Gastroesophageal sphincter (tissue), 4 donors: Measurements from ENCODE around the gene ZNF331. TPM values are rescaled to one million over a fixed set of nuclear protein-coding genes. Genes with fewer than 3 reads are reported as not detected.

ENCODE experiments used
- ATAC-seq: fragments of 150-250 bp; one replicate; pipeline ENCODE4 v1.9.1; 2016; ENCODE audit warnings: mild to moderate bottlenecking, moderate library complexity
- H3K27ac ChIP-seq, 4 donors: fragments of 200-600 bp; sonication (generic) in 3 of 4; 1 replicate in 3 of 4; 2 replicates in 1 of 4; pipeline ENCODE4 v1.5.1; 2016 to 2019
- H3K27me3 ChIP-seq: fragments of 200-600 bp; sonication (generic); one replicate; pipeline ENCODE4 v1.5.1; 2019
- H3K36me3 ChIP-seq, 2 donors: fragments of 200-600 bp; sonication (generic); one replicate each; pipeline ENCODE4 v1.5.1; 2019; ENCODE audit warnings: control low read depth in 1 of 2
- H3K4me1 ChIP-seq, 3 donors: fragments of 200-600 bp; sonication (generic); 1 replicate in 2 of 3; 2 replicates in 1 of 3; pipeline ENCODE4 v1.5.1; 2016 to 2019; ENCODE audit warnings: control low read depth in 2 of 3
- H3K4me3 ChIP-seq, 2 donors: fragments of 200-600 bp; sonication (generic); one replicate each; pipeline ENCODE4 v1.5.1; 2019; ENCODE audit warnings: mild to moderate bottlenecking in 1 of 2, moderate library complexity in 1 of 2
- H3K9me3 ChIP-seq, 3 donors: fragments of 200-600 bp; sonication (generic); one replicate each; pipeline ENCODE4 v1.5.1; 2017 to 2019; ENCODE audit warnings: control low read depth in 2 of 3
- EP300 ChIP-seq: sonication (generic); formaldehyde crosslinking; IDR thresholded peaks from one replicate; pipeline ENCODE4 v1.6.1; 2017; ENCODE audit warnings: antibody characterized with exemption, mild to moderate bottlenecking
- POLR2A ChIP-seq, 2 donors: fragments of 450-650 bp; IDR thresholded peaks; one replicate each; pipeline ENCODE4 v1.6.1; 2017; ENCODE audit warnings: antibody characterized with exemption in 2 of 2, mild to moderate bottlenecking in 2 of 2, moderate library complexity in 1 of 2
- POLR2AphosphoS5 ChIP-seq: sonication (generic); formaldehyde crosslinking; IDR thresholded peaks from one replicate; pipeline ENCODE4 v1.6.1; 2017; ENCODE audit warnings: antibody characterized with exemption
- WGBS, 2 donors: methylation state at CpG; one replicate each; pipeline ENCODE4 v1.1.5; 2018; ENCODE audit warnings: low coverage in 1 of 2; 5-methylcytosine and 5-hydroxymethylcytosine counted together
- total RNA-seq, 4 donors: library from RNA; depleted of rRNA; stranded (reverse); fragments of >200 nt; gene quantifications; one replicate each; pipeline ENCODE4 v1.1.0, GENCODE V29; 2016
- TF ChIP-seq, protein P1 (sequence below), 4 experiments: fragments of 200-600 bp in 2 of 4; fragments of 450-650 bp in 2 of 4; sonication (generic) in 1 of 4; IDR thresholded peaks; one replicate each; pipeline ENCODE4 v1.5.1; 2017 to 2019; ENCODE audit warnings: antibody characterized with exemption in 4 of 4, mild to moderate bottlenecking in 2 of 4, moderate library complexity in 2 of 4

Gene ZNF331
- total RNA-seq, 4 donors from 2014 or later = 23.9 to 29.2 (median 26.1) TPM

DNA sequence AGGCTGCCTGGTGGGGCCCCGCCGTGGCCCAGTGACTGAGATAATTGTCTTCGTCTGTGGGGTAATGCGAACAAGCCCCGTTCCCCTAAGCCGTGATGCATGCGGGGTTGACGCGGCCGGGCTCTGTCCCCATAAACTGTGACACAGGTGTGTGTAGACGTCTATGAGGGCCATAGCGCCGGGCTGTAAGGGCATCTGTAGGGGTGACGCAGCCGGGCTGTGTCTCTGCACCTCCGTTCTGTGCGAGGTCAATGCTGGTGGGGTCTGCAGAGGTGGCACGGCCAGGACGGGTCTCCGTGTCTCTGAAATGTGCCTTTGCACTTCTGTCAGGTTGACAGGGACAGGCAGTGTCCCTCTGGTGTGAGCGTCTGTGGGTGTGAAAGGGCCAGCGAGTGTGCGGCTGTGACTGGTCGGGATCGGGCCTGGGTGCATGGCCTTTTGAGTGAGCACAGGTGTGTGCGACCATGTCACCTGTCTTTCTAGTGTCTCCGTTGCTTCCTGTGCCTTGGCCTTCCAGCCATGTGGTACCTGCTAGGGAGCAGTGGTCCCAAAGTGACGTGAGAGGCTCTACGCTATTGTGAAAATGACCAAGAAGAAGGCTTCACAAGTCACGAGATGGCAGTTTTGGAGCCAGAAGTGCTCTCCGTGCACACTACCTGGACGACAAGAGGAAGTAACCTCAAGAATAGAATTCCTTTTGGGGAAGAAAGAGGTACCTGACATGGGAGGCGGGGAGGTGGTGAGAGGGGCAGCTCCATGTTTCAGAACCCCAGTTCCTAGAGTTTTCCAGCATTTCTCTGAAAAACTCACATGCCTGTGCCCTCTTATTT is 16.4 kb upstream of the ZNF331 start:
- Histone ChIP-seq H3K9me3 (peaks cover 0 to 8% (median 0%) of the 10 kb centered on the region in 3 donors), H3K27ac (peak overlapping the region in 3 of 4 donors; percentile 83 to 90 (median 88)), H3K4me1 (peaks cover 0 to 18% (median 6%) of the 10 kb centered on the region in 3 donors), H3K27me3 (no peaks in the 10 kb centered on the region), H3K36me3 (no peaks in the 10 kb centered on the region), H3K4me3 (peak overlapping the region; percentile 30 to 60)
- WGBS, 2 donors = 40 to 76% methylated on average over 5 to 6 of the region's 33 CpGs
- TF ChIP-seq POLR2AphosphoS5 (no peak), EP300 (no peak), POLR2A (IDR thresholded peaks at IDR 0.05) (no peak)
- TF ChIP-seq, protein P1, sequence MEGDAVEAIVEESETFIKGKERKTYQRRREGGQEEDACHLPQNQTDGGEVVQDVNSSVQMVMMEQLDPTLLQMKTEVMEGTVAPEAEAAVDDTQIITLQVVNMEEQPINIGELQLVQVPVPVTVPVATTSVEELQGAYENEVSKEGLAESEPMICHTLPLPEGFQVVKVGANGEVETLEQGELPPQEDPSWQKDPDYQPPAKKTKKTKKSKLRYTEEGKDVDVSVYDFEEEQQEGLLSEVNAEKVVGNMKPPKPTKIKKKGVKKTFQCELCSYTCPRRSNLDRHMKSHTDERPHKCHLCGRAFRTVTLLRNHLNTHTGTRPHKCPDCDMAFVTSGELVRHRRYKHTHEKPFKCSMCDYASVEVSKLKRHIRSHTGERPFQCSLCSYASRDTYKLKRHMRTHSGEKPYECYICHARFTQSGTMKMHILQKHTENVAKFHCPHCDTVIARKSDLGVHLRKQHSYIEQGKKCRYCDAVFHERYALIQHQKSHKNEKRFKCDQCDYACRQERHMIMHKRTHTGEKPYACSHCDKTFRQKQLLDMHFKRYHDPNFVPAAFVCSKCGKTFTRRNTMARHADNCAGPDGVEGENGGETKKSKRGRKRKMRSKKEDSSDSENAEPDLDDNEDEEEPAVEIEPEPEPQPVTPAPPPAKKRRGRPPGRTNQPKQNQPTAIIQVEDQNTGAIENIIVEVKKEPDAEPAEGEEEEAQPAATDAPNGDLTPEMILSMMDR (IDR thresholded peaks at IDR 0.05) = no peak
- no peak for ATAC-seq

DNA sequence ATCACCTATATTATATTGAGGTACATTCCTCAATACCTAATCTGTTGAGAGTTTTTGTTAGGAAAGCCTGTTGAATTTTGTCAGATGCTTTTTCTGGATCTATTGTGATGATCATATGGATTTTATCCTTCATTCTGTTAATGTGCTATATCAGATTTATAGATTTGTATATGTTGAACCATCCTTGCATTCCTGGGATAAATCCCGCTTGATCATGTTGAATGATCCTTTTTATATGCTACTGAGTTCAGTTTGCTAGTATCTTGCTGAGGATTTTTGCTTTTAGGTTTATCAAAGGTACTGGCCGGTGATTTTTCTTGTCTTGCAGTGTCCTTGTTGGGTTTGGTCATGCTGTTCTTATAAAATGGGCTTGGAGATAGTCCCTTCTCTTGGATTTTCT is 12.0 kb upstream of the ZNF331 start:
- Histone ChIP-seq H3K4me1 (peaks cover 0 to 9% (median 6%) of the 10 kb centered on the region in 3 donors), H3K27me3 (no peaks in the 10 kb centered on the region), H3K4me3 (no peak overlapping the region), H3K27ac (no peak overlapping the region), H3K36me3 (no peaks in the 10 kb centered on the region), H3K9me3 (peaks cover 0 to 8% (median 0%) of the 10 kb centered on the region in 3 donors)
- whole genome bisulfite sequencing, 2 donors = 88 to 100% methylated on average over 1 to 2 of the region's 2 CpGs
- TF ChIP-seq, protein P1 (IDR thresholded peaks at IDR 0.05) = no peak
- TF ChIP-seq POLR2AphosphoS5 = no peak
- TF ChIP-seq POLR2A (IDR thresholded peaks at IDR 0.05) = no peak
- TF ChIP-seq EP300 = no peak
- ATAC-seq = no peak

DNA sequence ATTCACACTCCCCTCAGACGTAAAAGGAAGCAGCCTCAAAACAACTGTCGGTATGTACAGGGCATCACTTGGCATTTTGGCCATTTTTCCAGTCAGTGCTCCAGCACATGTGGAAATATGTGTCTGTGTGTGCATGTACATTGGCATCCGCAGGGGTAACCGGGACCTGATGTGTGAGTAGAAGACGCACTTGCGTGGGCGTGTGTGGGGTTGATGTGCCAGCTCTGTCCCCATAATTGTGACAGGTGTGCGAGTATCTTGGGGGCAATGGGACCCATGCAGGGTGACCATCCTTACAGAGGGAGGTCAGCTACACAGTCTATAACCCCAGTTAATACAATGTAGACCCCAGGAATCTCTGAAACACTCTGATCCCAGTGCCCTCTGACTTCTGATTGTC is 7.3 kb upstream of the ZNF331 start:
- Histone ChIP-seq H3K36me3 (no peaks in the 10 kb centered on the region), H3K27me3 (no peaks in the 10 kb centered on the region), H3K9me3 (peaks cover 0 to 6% (median 0%) of the 10 kb centered on the region in 3 donors), H3K27ac (no peak overlapping the region), H3K4me3 (no peak overlapping the region), H3K4me1 (no peaks in the 10 kb centered on the region)
- ATAC-seq = no peak
- TF ChIP-seq POLR2A (IDR thresholded peaks at IDR 0.05) (no peak), EP300 (no peak), POLR2AphosphoS5 (no peak)
- TF ChIP-seq, protein P1 (IDR thresholded peaks at IDR 0.05) = no peak
- WGBS, 2 donors = 93 to 94% methylated on average over 7 to 8 of the region's 8 CpGs

DNA sequence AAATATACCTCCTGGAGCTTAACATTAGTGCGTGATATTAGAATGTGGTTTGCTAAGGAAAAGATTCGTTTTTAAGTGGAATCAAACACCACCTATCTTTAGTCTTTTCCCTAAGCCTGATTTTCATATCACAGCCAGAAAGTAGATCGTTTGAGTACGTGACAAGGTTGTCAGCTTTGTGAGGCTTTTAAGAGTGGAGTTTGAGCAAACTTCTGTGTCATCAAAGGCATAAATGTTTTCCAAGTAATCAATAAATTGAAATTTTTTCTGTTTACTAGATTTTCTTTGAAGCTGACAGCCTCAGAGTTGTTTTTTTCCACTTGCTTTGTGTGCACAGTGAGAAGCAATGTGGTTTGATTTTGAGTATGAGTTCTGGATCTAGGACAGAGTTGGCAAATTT is 6.5 kb upstream of the ZNF331 start:
- Histone ChIP-seq H3K4me3 (no peak overlapping the region), H3K27me3 (no peaks in the 10 kb centered on the region), H3K27ac (no peak overlapping the region), H3K9me3 (no peaks in the 10 kb centered on the region), H3K4me1 (no peaks in the 10 kb centered on the region), H3K36me3 (no peaks in the 10 kb centered on the region)
- TF ChIP-seq POLR2AphosphoS5 (no peak), POLR2A (IDR thresholded peaks at IDR 0.05) (no peak), EP300 (no peak)
- TF ChIP-seq, protein P1 (IDR thresholded peaks at IDR 0.05) = no peak
- WGBS, 2 donors = 81% methylated on average over 4 of the region's 4 CpGs
- ATAC-seq = no peak

DNA sequence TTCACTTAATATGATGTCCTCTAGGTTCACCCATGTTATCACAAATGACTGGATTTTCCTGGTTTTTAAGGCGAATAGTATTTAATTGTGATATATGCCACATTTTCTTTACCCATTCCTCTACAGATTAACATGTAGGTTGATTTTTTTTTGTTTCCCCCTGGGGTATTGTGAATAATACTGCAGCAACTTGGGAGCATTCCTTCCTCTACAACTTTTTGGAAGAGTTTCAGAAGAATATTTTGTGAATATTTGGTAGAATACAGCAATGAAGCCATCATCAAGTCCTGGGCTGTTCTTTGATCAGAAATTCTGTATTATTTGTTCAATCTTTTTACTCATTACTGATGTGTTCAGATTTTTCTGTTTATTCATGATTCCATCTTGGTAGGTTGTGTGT is 5.6 kb upstream of the ZNF331 start:
- Histone ChIP-seq H3K9me3 (no peaks in the 10 kb centered on the region), H3K27ac (no peak overlapping the region), H3K4me3 (no peak overlapping the region), H3K4me1 (no peaks in the 10 kb centered on the region), H3K27me3 (no peaks in the 10 kb centered on the region), H3K36me3 (no peaks in the 10 kb centered on the region)
- WGBS, 2 donors = 80 to 100% methylated on average over 1 of the region's 1 CpG
- TF ChIP-seq POLR2A (IDR thresholded peaks at IDR 0.05) (no peak), EP300 (no peak), POLR2AphosphoS5 (no peak)
- TF ChIP-seq, protein P1 (IDR thresholded peaks at IDR 0.05) = no peak
- no peak for ATAC-seq
